ENCODE results near the gene ASIC2.

The ASIC2 gene

DNA sequence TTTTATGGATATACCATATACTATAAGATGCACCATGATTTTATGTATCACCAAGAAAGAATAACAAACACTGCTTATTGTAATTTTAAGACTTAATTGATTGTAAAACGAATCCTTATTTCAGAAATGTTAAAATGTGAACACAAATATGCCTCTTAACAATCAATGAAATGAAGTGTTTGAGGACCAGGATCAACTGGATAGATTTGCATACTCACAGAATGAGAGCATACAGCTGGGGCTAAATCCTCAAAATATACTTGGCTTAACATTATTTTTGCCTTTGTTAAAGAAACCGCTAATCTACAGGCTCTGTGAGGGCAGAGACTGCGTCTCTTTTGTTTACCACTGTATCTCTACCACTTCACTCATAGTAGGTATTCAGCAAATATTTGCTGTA lies 207.8 kb downstream of the ASIC2 start:
- no peak for DNase-seq (ENCODE audit: low read depth)
- H3K4me3 ChIP-seq (ENCODE audit: low read depth, low read length), result no peak overlapping the region
- TF ChIP-seq CTCF (IDR thresholded peaks at IDR 0.05; ENCODE audit: insufficient read depth, low read depth, low read length, missing control alignments), result no peak

- no peak for DNase-seq (ENCODE audit: low read depth)
- H3K4me3 ChIP-seq (ENCODE audit: low read depth, low read length), result no peak overlapping the region
- no peak for TF ChIP-seq CTCF (IDR thresholded peaks at IDR 0.05; ENCODE audit: insufficient read depth, low read depth, low read length, missing control alignments)
Observed at GRCh38 chr17:33084755-33085154, 208.3 kb downstream of the ASIC2 start.

GRCh38 chr17:33082529-33083173 lies 210.4 kb downstream of the ASIC2 start:
- no peak for TF ChIP-seq CTCF (IDR thresholded peaks at IDR 0.05; ENCODE audit: insufficient read depth, low read depth, low read length, missing control alignments)
- no peak for DNase-seq (ENCODE audit: low read depth)
- H3K4me3 ChIP-seq (ENCODE audit: low read depth, low read length), result no peak overlapping the region

DNA sequence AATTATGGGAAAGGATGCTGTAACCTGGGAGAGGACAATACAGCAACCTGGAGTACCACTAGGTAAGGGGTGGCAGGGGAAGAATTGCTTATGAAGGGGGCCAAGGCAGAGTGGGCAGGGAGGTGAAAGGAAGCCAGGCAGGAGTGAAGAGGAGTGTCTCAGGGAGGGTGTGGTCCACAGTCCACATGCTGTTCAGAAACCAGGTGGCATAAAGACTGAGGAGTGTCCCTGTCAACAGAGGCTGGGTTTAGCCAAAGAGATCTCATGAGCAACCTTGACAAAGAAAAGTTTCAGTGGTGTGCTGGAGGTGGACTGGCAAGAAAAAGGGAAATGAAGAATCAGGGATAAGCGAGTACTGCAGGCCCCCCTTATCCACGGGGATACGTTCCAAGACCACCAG lies 213.0 kb downstream of the ASIC2 start:
- no peak overlapping the region for H3K4me3 ChIP-seq (ENCODE audit: low read depth, low read length)
- TF ChIP-seq CTCF (IDR thresholded peaks at IDR 0.05; ENCODE audit: insufficient read depth, low read depth, low read length, missing control alignments), result no peak

GRCh38 chr17:33079201-33079600 lies 213.9 kb downstream of the ASIC2 start:
- DNase-seq (ENCODE audit: low read depth), result no peak
- H3K4me3 ChIP-seq (ENCODE audit: low read depth, low read length), result no peak overlapping the region
- no peak for TF ChIP-seq CTCF (IDR thresholded peaks at IDR 0.05; ENCODE audit: insufficient read depth, low read depth, low read length, missing control alignments)

More for the DNA sequence above, 213.0 kb downstream of the ASIC2 start:
- DNase-seq (ENCODE audit: low read depth), result no peak

GRCh38 chr17:33076979-33077378 lies 216.1 kb downstream of the ASIC2 start:
- DNase-seq (ENCODE audit: low read depth), result no peak
- H3K4me3 ChIP-seq (ENCODE audit: low read depth, low read length), result no peak overlapping the region
- TF ChIP-seq CTCF (IDR thresholded peaks at IDR 0.05; ENCODE audit: insufficient read depth, low read depth, low read length, missing control alignments), result no peak

DNA sequence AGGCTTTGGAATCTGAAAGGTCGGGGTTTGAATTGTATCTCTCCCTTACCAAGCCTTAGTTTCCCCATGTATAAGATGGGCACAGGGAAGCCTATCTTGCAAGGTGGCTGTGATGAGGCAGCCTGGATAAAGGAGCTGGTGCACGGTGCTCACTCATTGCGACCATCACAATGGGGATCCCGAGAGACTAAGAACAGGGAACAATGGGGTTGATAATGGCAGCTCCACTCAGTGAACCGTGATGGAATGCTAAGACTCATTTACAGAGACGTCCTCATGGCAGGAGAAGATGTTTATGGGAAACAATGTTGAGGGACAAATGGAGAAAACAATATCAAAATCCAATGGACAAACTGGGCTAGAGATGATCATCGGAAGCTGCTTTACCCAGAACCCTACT lies 219.7 kb downstream of the ASIC2 start:
- DNase-seq (ENCODE audit: low read depth), result no peak
- TF ChIP-seq CTCF (IDR thresholded peaks at IDR 0.05; ENCODE audit: insufficient read depth, low read depth, low read length, missing control alignments), result no peak
- H3K4me3 ChIP-seq (ENCODE audit: low read depth, low read length), result no peak overlapping the region
